Activated T-cell treated with anti-CD3 and anti-CD28 coated beads for 1 hour (primary cell): ENCODE data around the gene CAPN5.

ENCODE experiments used
- DNase-seq: peaks from one replicate; pipeline ENCODE4 v3.0.0-alpha.2; 2020; ENCODE audit warnings: low read depth

The CAPN5 gene

DNA sequence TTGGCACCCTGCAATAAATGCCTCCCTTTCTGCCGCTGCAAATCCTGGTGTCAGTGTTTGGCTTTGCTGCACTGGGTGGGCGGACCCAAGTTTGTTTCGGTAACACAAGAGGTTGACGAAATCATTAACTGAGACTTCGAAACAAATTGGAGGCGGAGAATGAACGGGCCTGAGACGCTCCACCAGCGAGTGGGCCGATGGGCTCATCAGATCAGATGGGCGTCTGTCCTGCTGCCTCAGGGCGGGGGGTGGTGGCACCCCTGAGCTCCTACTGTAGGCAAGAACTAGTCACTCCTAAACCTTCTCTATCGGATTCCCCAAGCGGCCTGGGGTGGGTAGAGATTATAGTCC, 918 bp upstream of the CAPN5 start:
- DNase-seq, result no peak

DNA sequence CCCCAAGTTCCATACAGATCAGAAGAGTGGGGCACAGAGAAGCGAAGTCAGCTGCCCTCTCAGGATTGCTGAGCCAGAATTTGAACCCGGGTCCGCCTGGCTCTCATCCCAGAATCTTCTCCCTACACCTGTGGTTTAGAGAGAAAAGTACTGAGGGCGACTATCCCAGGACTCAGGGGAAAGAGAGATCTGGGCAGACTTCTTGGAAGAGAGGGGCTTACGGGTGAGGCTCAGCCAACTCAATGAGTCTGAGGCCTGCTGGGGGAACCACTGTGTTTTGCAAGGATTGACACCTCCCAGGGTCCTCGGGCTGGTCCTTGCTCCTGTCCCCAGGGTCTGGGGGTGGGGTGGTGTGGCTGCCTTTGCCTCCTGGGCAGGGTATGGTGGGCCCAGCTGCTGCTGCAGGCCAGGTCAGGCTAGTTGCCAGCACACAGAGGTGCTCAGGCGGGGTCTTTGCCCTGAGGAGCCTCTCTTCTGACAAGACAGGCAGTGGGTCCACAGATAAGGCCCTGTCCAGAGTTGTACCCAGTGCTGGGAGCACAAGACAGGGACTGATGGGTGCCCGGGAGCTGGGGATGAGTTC, 1.2 kb downstream of the CAPN5 start:
- DNase-seq, result no peak

DNA sequence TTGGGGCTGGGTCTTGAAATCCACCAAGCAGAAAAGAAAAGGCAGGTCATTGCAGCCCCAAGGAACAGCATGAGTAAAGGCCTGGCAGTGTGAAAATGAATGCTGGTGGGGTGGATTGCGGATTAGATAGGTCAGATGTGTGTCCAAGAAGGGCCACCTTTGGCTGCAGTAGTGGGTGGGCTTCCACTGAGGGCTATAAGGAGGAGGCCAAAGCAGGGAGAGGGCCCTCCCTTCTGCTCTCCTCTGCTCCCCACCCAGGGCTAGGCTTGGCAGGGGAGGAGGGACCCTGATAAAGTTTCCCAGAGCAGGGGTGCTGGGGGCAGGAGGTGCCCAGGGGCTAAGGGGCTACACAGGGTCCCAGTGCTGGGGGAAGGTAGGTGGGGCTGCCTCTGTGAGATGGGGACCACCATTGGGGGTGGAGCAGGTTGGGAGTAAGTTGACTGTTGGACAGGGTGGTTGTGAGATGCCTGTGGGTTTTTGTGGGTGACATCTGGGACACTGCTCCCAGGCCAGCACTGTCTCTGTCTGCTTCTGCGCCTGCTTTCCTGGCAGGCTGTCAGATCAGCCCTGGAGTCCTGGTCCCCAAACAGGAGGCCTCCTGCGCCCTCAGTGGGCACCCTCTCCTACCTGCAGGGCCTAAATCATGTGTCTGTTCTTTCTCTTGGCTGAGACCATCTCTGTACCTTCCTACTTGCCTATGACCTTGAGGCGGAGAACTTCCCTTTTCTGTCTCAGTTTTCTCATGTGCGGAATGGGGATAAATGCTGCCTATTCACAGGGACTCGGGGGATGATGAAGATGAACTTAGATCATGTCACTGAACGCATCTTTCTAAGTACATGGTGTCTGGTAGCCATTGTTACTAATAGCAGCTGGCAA, 1.9 kb downstream of the CAPN5 start:
- DNase-seq, result no peak

DNA sequence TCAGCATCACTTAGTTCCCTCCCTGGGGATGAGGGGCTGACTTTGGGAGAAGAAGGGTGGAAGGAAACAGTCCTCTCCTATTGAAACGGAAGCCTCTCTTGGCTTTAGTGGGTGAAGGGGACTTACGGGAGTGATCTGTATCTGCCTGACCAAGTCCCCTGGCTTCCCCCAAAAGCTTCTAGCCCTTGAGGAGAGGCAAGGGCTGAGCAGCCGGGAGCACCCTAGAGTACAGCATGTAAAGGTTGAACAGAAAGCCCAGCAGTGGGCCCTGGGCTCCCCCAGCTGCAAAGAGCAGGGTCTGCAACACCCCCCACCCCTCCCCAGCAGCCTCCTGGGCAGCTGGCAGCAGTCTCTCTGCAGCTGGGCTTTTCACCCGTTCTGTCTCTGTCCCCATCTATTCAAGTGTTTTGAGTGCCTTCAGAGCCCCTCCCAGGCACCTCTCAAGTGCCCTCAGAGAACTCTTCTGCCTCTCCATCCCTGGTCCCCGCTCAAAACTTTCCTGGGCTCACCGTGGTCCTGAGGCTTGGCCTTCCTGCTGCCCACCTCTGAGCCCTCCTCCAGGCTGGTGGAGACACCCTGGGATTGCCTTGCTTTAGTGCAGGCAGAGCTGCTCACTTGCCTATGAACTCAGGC, 2.7 kb downstream of the CAPN5 start:
- no peak for DNase-seq

DNA sequence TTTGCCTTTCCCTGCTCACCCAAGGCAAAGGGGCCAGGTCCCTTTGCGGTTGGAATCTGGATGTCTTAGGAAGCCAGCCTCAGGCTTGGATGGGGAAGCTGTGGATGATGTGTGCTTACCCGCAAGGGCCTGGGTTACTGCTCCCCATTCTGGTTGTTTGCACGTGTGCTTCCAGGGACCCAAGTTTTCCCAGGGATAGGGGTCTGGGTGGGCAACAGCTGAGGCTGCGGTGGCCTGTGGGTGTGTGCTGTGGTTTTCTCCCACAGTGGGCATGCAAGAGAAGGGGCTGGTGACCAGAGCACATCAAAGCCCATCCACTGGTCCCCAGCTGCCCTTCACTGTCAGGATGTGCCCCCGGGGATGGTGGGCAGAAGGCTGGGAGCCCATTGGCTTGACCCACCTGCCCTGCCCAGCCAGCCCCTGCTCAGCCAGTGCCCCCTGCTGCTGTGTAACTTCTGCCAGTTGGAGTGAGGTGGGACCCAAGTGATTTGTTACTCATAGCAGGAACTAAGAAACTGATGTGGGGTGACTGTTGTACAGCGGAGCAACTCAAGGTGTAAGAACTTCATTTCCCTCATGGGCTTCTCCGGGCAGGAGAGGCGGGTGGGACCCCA, 3.3 kb downstream of the CAPN5 start:
- DNase-seq, result no peak

DNA sequence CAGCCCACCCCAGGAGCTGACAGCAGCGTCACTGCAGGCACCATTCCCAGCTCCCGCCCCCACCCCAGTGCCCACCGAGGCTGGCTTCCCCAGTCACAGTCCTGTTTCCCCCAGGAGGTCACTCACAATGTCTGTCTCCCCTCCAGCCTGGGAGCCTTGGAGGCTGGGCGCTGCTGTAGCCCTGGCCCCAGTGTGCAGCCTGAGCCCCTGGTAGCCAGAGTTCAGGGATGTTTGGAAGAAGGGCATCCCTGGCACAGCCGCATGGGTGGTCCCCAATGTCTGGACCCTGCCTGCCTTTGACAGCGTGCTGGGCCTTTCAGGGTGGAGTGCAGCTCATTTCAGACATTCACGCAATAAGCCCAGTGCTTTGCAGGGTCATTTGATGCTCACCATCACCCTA, 4.3 kb downstream of the CAPN5 start:
- DNase-seq, result no peak

DNA sequence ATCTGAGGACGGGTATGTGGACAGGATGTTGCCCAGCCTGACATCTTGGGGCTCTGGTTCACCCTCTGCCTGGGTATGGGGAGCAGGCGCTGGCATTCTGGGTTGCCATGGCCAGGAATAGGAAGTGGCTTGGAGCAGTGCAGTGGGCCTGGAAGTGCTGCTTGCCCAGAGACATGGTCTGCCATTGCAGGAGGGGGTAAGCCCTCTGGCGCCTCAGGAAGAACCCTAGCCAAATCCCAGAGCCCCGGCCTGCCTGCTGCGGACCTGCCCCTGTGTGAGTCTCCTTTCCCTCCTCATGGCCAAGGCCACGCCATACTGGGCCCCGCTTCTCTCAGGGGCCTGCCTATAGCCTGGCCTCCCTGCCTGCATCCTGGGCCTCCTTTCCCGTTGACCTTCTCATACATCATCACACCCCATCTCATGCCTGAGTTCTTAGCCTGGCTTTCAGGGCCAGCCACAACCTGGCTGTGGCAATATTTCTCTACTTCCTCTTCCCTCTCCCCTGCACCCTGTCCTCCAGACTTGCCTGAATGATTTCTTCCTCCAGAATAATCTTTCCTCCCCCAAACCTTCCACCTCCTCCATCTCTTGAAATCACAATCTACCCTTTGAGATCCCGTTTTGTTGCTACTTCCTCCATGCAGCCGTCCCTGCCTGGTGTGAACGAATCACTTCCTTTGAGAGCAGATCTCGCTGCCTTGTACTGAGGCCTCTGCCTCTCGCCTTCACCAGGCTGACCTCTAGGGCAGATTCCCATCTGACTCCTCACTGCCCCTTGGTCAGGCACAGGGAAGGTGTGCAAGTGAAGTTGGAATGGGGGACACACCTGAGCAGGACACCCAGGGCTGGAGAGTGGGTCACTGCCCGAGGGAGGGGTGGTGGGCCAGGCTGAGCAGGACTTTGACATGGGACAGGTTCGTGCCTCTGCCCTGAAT, 5.2 kb downstream of the CAPN5 start:
- DNase-seq, result no peak

DNA sequence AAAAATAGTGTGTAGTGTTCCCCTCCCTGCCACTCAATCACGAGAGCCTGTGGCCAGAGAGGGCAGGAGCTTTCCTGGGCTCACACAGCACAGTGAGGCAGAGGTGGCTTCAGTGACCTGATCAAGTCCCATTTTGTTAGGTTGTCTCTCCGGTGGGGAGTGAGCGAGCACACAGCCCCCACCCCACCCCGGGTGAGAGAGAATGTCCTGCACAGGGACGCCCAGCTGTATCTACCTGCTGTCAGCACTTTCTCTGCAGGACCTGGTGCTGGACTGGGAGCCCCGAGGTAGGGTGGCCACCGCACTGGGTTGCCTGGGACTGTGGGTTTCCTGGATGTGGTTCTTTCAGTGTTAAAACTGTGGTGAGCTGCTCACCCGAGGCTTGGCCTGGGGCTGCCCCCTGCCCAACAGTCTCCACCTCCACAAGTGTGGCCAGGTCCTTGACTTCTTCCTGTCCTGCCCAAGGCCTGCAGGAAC, 6.1 kb downstream of the CAPN5 start:
- no peak for DNase-seq

DNA sequence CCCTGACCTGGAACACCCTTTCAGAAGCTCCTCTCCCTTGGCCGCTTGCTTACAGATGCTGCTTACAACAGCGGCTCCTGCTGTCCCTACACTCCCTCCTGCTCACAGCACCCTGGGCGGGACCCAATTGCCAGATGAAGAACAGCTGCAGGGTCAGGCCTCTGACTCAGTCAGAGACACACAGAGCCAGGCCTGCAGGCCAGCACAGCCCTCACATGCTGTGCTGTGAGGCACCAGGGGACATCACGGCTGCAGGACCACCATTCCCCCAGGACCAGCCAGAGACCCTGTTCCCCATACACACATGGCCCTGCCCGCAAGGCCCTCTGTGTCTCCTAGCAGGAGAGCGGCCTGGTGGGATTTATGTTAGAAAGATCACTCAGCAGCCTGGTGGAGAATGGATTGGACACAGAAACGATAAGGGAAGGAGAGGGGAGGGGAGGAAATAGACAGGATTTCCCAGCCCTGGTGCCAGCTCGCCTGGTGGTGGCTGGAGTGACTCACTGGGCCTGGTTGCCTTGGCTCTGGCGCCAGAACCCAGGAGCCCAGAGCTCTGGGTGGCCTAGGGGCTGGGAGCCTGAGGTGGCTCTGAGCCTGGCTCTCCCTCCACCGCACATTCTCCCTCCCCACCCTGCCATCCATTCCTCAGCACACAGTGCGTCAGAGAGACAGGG, 6.7 kb downstream of the CAPN5 start:
- DNase-seq, result no peak

DNA sequence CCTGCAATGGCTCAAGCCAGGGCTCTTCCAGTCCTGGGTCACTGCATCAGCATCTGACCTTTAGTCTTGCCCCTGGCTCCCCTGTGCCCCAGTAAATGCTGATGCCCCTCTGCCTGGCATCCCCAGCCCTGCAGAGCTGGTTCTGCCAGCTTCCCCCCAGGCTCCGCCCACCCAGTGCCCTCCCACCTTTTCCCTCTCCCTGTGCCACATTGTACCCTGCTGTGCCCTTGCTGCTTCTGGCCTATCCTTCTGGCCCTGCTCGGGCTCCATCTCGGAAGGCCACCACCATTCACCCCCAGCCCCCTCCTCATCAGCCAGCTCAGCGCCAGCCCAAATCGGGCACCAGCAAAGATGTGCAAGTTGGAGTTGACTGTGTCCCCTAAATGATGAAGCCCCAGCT, 7.4 kb downstream of the CAPN5 start:
- DNase-seq, result no peak

DNA sequence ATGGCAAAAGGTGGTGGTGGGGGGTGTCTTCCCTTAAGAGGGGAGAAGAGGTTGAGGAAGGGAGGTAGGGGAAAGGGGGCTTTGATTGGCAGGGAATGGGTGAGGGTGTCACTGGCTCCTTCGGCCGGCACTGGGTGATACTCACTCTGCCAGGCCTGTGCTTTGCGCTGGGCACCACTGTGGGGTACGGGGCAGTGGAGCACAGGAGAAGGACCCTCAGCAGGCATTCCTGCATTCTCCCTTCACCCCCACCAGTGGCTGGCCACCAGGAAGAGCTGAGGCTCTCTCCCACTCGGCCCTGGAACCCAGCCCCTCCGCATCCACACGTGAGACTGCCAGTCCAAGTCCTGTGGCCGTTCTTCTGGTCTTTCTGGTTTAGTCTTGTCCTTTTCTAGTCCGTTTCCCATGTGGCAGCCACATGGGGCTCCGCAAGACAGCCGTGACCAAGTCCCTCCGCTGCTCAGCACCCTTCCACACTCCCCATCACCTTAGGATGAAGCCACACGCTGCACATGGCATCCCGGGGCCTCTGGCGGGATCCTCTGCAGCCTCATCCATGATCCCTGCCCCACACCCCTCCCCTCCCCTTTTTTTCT, 8.0 kb downstream of the CAPN5 start:
- DNase-seq, result no peak

DNA sequence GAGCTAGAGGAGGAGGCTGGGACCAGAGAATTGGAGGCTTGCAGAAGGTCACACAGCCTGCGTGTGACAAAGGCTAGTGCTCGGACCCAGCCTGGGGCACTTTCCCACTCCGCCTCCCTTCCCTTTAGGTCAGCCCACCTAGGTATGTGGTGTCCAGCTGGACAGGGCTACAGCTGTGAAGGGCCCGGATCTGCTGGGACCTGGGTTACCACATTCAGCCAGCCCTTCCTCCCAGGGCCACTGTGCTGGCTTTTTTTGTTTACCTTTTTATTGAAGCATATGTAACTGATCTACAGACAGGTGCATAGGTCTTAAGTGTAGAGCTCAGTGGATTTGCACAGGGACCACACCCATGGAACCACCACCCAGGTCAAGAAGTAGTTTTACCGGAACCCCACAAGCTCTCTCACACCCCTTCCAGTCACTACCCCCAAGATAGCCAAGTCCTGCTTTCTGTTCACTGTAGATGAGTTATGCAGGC, 8.7 kb downstream of the CAPN5 start:
- no peak for DNase-seq

DNA sequence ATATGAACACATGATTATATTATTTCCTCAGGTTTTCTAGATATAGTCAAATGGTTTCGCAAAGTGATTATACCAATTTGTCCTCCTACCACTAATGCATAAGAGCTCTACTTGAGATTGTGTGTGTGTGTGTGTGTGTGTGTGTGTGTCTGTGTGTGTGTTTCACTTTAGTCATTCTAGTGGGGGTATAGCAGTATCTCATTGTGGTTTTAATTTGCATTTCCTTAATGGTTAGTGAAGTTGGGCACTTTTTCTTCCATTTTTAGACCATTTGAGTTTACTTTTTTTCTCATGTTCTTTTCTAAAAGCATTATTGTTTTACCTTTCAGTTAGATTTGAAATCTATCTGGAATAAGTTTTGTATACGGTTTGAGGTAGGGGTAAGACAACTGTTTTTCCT, 12.9 kb downstream of the CAPN5 start:
- DNase-seq, result no peak

DNA sequence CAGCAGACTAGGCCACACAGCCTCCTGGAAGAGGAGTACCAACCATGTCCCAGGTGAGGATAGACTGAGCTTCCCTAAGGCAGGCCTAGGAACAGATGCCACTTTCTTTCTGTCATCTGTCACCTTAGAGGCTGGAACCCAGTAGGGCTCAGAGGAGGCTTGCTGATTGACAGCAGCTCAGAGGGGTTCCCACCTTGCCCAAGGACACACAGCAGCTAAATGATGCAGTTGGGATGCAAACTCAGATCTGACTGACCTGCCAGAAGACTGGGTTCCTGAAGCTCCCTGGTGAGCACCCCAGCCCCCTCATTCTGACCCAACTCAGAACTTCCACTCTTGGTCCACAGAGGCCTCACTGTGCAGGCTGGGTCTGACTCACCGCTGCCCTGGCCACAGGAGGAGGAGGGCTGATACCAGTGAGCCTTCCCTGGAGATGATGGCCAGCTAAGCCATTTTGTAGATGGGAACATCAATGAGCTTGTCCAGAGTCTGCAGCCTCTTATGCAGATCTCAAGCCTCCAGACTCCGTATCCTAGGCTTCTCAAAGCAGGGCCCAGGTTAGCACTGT, 14.0 kb downstream of the CAPN5 start:
- no peak for DNase-seq

DNA sequence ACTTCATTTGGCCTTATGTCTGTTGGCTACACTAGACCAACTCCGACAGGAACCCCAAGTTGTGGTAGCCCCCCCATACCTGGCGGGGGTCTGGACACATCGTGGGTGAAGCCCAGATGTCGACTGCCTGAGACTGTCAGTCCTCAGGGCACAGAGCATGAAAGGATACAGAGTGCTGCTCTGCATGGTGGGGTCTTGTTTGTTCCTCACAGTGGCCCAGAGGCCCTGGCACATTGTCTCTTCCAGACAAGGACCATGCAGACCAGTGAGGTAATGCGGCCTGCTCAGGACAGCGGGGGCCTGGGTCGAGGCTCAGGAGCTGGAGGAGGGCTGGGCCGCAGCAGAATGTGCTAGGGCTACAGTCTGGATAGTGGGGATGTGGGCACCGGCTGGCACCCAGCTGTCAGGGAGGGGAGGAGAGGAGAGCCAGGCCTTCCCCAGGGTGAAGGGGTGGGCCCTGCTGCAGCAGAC, 14.6 kb downstream of the CAPN5 start:
- DNase-seq, result no peak

DNA sequence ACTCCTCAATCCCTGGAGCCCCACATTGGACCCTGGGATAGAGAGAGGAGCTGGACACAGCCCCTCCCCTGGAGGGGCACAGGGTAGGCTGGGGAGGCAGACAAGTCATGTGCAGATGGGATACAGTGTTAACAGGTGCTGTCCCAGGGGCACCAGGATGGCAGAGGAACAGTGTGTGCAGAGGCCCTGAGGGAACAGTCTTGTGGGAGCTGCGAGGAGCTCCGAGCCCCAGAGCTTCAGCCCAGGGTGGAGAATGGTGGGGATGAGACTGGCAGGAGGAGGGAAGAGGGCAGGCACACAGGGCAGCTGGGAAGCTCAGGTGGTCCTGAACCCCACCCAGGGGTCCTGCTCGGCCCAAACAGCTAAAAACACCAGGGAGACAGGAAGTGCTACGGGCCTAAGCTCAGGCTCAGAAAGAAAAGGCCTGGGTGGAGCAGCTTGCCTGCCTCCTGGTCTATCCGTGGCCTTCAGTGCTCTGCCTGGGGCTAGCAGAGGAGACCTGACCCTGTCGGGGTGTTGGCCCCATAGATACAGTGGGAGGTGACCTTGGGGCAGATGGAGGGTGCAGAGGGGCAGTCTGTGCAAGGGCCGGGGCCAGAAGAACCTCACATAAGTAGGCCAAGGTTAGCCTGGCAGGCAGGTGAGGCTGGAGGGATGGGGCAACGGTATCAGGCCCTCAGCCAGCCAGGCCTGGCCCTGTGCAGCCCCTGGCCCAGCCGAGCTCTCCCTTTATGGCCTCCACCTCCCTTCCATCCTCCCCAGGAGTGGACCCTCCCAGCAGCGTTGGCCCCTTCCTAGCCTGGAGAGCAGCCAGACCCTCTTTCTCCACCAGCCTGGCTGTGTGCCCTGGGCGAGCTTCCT, 15.4 kb downstream of the CAPN5 start:
- no peak for DNase-seq

DNA sequence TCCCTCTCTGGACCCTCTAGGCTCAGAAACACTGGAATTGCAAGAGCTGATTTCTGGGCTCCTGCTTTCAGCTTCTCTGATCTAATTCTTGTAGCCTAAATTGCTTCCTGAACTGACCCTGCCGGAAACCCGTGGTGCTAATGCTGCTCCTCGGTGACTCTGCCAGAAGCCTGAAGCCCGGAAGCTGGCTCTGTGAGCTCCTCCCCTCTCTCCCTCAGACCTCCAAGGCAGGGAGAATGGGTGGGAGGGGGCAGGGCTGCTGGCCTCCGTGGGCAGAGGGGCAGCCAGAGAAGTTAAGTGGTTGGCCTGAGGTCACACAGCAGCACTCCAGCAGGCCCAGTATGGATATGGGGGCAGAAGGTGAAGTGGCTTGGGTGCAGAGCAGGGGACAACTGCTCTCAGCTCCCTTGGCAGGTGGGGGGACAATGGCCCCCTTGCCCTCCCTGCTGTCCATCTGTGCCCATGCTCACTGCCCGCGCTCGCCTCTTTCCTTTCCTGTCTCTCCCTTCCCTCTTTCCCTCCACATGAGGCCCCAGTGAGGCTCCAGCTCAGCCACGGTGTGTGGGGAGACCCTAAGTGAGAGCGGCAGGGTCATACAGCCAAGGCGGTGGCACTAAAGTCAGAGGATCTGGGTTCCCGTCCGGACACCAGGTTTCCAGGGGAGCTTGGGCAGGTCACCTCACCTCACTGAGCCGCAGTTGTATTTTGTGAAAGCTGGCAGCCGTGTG, 16.2 kb downstream of the CAPN5 start:
- DNase-seq, result peak; percentile 23

DNA sequence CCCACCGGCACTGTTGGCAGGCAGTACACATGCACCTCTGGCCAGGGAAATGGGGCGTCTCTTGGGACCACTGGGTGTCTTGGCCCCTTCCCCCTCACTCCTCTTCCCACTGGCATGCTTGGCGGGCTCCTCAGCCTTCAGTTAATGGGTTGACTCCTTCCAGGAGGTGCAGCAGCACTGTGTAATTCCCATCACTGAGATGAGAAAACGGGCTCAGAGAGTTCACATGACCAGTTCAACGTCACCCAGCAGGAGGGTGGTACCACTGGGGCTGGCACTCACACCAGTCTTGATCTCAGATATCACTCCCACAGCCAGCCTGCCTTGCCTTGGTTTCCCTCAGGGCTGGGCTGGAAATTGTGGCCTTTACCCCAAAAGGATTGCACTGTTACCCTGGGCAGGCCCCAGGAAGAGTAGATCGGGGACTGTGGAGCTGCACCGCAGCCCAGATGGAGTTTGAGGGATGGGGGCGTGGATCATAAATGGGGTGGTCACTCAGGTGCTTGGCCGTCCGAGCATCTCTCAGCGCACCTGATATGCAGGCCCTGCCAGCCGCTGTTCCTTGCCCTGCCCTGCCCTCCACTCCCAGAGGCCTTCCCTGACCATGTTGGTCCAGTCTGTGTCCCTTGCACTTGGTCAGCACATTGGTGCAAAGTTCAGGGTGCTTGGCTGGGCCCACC, 16.9 kb downstream of the CAPN5 start:
- no peak for DNase-seq
